ENCODE results near the gene PTPRT.
A peak's percentile ranks its signal among the peaks of the same experiment; 100 is the strongest.

PTPRT gene

GRCh38 chr20:42046371-42047085 lies 1143.2 kb downstream of the PTPRT start:
- no peak for DNase-seq (ENCODE audit: low spot score)
- TF ChIP-seq, protein P1, sequence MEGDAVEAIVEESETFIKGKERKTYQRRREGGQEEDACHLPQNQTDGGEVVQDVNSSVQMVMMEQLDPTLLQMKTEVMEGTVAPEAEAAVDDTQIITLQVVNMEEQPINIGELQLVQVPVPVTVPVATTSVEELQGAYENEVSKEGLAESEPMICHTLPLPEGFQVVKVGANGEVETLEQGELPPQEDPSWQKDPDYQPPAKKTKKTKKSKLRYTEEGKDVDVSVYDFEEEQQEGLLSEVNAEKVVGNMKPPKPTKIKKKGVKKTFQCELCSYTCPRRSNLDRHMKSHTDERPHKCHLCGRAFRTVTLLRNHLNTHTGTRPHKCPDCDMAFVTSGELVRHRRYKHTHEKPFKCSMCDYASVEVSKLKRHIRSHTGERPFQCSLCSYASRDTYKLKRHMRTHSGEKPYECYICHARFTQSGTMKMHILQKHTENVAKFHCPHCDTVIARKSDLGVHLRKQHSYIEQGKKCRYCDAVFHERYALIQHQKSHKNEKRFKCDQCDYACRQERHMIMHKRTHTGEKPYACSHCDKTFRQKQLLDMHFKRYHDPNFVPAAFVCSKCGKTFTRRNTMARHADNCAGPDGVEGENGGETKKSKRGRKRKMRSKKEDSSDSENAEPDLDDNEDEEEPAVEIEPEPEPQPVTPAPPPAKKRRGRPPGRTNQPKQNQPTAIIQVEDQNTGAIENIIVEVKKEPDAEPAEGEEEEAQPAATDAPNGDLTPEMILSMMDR (IDR thresholded peaks at IDR 0.05; ENCODE audit: extremely low read depth, insufficient read depth, missing control alignments): no peak
- in situ Hi-C loops (cut with MboI; ENCODE audit: low pct_unique_long_range_greater_than_20kb, low sequenced_read_pairs, unreplicated experiment): no loop called here

DNA sequence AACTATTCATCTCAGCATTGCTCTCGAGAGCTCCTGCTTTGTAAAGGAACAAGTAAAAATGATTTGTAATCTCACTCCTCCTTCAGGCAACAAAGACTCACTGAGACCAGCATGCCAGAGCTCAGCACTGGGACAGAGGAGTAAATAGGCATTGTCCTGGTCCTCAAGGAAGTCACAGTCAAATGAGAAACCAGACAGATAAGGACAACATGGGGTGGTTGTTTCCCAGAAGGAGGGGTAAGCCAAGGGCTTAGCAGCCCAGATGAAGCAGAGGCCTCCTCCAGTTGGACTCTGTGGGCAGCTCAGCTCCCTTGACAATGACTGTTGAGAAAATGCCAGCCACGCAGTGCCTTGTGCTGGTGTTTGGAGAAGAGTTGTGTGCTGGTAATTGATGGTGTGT lies 1145.8 kb downstream of the PTPRT start:
- in situ Hi-C loops (cut with MboI; ENCODE audit: low pct_unique_long_range_greater_than_20kb, low sequenced_read_pairs, unreplicated experiment): no loop called here
- no peak for DNase-seq (ENCODE audit: low spot score)
- TF ChIP-seq, protein P1 (IDR thresholded peaks at IDR 0.05; ENCODE audit: extremely low read depth, insufficient read depth, missing control alignments): no peak

DNA sequence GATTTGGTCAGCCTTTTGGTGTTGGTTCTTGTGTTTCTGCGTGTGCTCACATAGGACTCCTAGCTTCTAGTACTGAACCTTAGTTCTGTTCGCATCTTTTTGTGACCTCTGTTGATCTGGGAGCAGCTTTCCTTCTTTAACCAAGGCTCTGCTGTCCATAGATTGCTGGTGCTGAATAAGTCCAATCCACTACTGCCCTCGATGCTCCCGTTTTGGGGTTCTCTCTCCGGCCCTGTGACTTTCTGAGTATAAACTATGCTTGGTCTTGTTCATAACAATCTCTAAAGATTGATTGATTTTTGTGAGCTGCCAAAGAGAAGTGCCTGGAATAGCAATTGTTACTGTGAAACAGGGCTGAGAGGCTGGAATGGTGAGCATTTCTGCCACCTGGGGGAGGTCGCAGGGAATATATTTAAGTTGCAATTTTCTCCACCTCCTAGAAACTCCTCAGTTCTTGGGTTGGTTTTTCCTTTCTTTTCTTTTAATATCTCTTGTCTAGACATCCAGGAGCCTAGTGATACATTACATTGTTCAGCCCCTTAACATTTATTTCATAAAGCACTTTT lies 1148.6 kb downstream of the PTPRT start:
- TF ChIP-seq, protein P1 (IDR thresholded peaks at IDR 0.05; ENCODE audit: extremely low read depth, insufficient read depth, missing control alignments): no peak
- in situ Hi-C loops (cut with MboI; ENCODE audit: low pct_unique_long_range_greater_than_20kb, low sequenced_read_pairs, unreplicated experiment): no loop called here
- no peak for DNase-seq (ENCODE audit: low spot score)

DNA sequence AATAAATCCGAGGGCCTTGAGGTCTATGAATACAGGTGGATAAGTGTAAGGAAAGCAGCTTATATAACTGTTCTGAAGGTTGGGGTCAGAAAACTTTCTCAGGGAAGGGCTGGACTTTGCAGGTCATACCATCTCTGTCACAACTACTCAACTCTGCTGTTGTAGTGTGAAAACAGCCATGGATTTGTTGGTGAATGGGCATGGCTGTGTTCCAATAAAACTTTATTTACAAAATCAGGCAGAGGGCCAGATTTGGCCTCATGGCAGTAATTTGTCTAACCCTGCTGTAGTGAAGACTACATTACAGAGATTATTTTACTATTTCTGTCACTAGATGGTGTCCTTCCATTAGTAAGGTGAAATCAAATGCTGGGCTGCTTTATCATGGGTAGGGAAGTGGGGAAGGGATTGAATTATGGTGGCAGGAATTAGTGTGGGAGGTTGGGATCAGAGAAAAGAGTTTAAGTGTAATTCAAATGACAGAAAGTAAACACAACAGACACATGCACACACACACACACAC lies 1161.9 kb downstream of the PTPRT start:
- TF ChIP-seq, protein P1 (IDR thresholded peaks at IDR 0.05; ENCODE audit: extremely low read depth, insufficient read depth, missing control alignments): peak; percentile 1
- in situ Hi-C loops (cut with MboI; ENCODE audit: low pct_unique_long_range_greater_than_20kb, low sequenced_read_pairs, unreplicated experiment): no loop called here
- DNase-seq (ENCODE audit: low spot score): no peak

DNA sequence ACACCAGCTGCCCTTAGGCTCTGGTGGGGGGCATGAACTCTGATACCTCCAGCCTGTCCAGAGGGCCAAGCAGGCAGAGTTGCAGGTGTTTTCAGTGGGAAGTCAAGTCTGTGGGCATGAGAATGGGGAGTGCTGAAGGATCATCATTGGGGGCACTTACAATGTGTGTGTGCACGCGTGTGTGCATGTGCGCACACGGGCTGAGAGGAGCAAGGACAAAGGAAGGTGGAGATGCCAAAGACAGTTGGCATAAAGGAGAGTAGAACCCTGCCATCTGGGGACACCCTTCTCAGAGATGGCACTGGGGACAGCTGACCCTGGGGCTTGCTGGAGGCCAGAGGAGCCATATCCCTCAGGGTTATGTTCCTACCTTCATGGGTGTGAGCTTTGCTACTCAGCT lies 1163.1 kb downstream of the PTPRT start:
- in situ Hi-C loops (cut with MboI; ENCODE audit: low pct_unique_long_range_greater_than_20kb, low sequenced_read_pairs, unreplicated experiment): no loop called here
- TF ChIP-seq, protein P1 (IDR thresholded peaks at IDR 0.05; ENCODE audit: extremely low read depth, insufficient read depth, missing control alignments): no peak

GRCh38 chr20:42024653-42025052 lies 1165.1 kb downstream of the PTPRT start:
- TF ChIP-seq, protein P1 (IDR thresholded peaks at IDR 0.05; ENCODE audit: extremely low read depth, insufficient read depth, missing control alignments): no peak
- no peak for DNase-seq (ENCODE audit: low spot score)
- in situ Hi-C loops (cut with MboI; ENCODE audit: low pct_unique_long_range_greater_than_20kb, low sequenced_read_pairs, unreplicated experiment): no loop called here

More for the DNA sequence above, 1163.1 kb downstream of the PTPRT start:
- no peak for DNase-seq (ENCODE audit: low spot score)

Measured in GM13977 (cell line).